Testis (tissue), 2 donors: Measurements from ENCODE around the gene ABHD12B.

Experiments used
- POLR2A ChIP-seq: fragments of 450-650 bp; IDR thresholded peaks from one replicate; pipeline ENCODE4 v1.6.1; 2017; ENCODE audit warnings: antibody characterized with exemption, mild to moderate bottlenecking, moderate library complexity
- TF ChIP-seq, protein P1 (sequence below), 3 experiments: fragments of 450-650 bp in 2 of 3; fragments of 200-600 bp in 1 of 3; sonication (generic) in 1 of 3; IDR thresholded peaks; one replicate each; pipeline ENCODE4 v1.5.1; 2016 to 2019; ENCODE audit warnings: antibody characterized with exemption in 3 of 3, mild to moderate bottlenecking in 2 of 3, moderate library complexity in 1 of 3

- TF ChIP-seq, protein P1, sequence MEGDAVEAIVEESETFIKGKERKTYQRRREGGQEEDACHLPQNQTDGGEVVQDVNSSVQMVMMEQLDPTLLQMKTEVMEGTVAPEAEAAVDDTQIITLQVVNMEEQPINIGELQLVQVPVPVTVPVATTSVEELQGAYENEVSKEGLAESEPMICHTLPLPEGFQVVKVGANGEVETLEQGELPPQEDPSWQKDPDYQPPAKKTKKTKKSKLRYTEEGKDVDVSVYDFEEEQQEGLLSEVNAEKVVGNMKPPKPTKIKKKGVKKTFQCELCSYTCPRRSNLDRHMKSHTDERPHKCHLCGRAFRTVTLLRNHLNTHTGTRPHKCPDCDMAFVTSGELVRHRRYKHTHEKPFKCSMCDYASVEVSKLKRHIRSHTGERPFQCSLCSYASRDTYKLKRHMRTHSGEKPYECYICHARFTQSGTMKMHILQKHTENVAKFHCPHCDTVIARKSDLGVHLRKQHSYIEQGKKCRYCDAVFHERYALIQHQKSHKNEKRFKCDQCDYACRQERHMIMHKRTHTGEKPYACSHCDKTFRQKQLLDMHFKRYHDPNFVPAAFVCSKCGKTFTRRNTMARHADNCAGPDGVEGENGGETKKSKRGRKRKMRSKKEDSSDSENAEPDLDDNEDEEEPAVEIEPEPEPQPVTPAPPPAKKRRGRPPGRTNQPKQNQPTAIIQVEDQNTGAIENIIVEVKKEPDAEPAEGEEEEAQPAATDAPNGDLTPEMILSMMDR (IDR thresholded peaks at IDR 0.05), result no peak
- no peak for TF ChIP-seq POLR2A
Observed at GRCh38 chr14:50854521-50854920, 17.3 kb upstream of the ABHD12B start.
